Neural cell (in vitro differentiated cells): ENCODE data around the gene MAML3. TPM values are rescaled to one million over a fixed set of nuclear protein-coding genes. Genes with fewer than 3 reads are reported as not detected.

Source experiments
- H2AFZ ChIP-seq: fragments of 200-600, 300-800 bp; sonication (generic), shearing (Covaris generic); 2 replicates; pipeline ENCODE4 v1.6.0; 2014; ENCODE audit warnings: low read depth, mild to moderate bottlenecking, antibody characterized with exemption, low read length, moderate library complexity
- H3F3A ChIP-seq: fragments of 200-600 bp; shearing (Covaris generic); 2 replicates; pipeline ENCODE4 v1.6.1; 2016; ENCODE audit warnings: mild to moderate bottlenecking, moderate library complexity, mixed read lengths, antibody characterized with exemption, low read length; ENCODE audit not compliant: insufficient read depth, poor library complexity, severe bottlenecking
- H3K27ac ChIP-seq: fragments of 200-600, 300-800 bp; sonication (generic), shearing (Covaris generic); 2 replicates; pipeline ENCODE4 v1.5.1; 2014; ENCODE audit warnings: mild to moderate bottlenecking, low read length, moderate library complexity
- H3K27me3 ChIP-seq: fragments of 300-800, 200-600 bp; sonication (generic), shearing (Covaris generic); 2 replicates; pipeline ENCODE4 v1.6.0; 2014; ENCODE audit warnings: mild to moderate bottlenecking, low read depth, low read length, moderate library complexity; ENCODE audit not compliant: insufficient read depth
- H3K36me3 ChIP-seq: fragments of 300-800, 200-600 bp; sonication (generic), shearing (Covaris generic); 2 replicates; pipeline ENCODE4 v1.5.1; 2014; ENCODE audit warnings: mild to moderate bottlenecking, antibody characterized with exemption, low read length, moderate library complexity; ENCODE audit not compliant: insufficient read depth
- H3K4me2 ChIP-seq: fragments of 300-800, 200-600 bp; sonication (generic), shearing (Covaris generic); 2 replicates; pipeline ENCODE4 v1.6.0; 2014; ENCODE audit warnings: mild to moderate bottlenecking, low read length
- H3K4me3 ChIP-seq: fragments of 300-800, 200-600 bp; sonication (generic), shearing (Covaris generic); 2 replicates; pipeline ENCODE4 v1.5.1; 2014; ENCODE audit warnings: mild to moderate bottlenecking, low read length, moderate library complexity
- H3K79me2 ChIP-seq: fragments of 200-600 bp; shearing (Covaris generic); replicated peaks from 2 replicates; pipeline ENCODE4 v1.6.0; 2014; ENCODE audit warnings: mild to moderate bottlenecking, low read length, moderate library complexity; ENCODE audit not compliant: insufficient read depth
- H3K9ac ChIP-seq: fragments of 300-800, 200-600 bp; sonication (generic), shearing (Covaris generic); 2 replicates; pipeline ENCODE4 v1.6.1; 2016; ENCODE audit warnings: mild to moderate bottlenecking, low read length, mixed read lengths
- H3K9me2 ChIP-seq: fragments of 200-600 bp; shearing (Covaris generic); 2 replicates; pipeline ENCODE4 v1.6.1; 2016; ENCODE audit warnings: mild to moderate bottlenecking, low read length, mixed read lengths; ENCODE audit not compliant: insufficient read depth
- H3K9me3 ChIP-seq: fragments of 200-600, 300-800 bp; sonication (generic), shearing (Covaris generic); 2 replicates; pipeline ENCODE4 v1.6.1; 2016; ENCODE audit warnings: mild to moderate bottlenecking, mixed run types, low read length, moderate library complexity, mixed read lengths
- H4K20me1 ChIP-seq: fragments of 200-600 bp; shearing (Covaris generic); 2 replicates; pipeline ENCODE4 v1.6.1; 2016; ENCODE audit warnings: mild to moderate bottlenecking, mixed run types; ENCODE audit not compliant: insufficient read depth
- EP300 ChIP-seq: fragments of 450-650 bp; conservative IDR thresholded peaks from 2 replicates; pipeline ENCODE4 v1.6.1; 2014; ENCODE audit warnings: antibody characterized with exemption, mild to moderate bottlenecking, moderate library complexity; ENCODE audit not compliant: poor library complexity, severe bottlenecking
- EZH2 ChIP-seq: fragments of 200-600, 300-800 bp; shearing (Covaris generic), sonication (generic); IDR thresholded peaks from 2 replicates; pipeline ENCODE4 v1.6.1; 2014; ENCODE audit warnings: antibody characterized with exemption, low read length, borderline replicate concordance, mild to moderate bottlenecking; ENCODE audit not compliant: insufficient read depth, poor library complexity, severe bottlenecking
- MXI1 ChIP-seq: fragments of 450-650 bp; conservative IDR thresholded peaks from 2 replicates; pipeline ENCODE4 v1.6.1; 2014; ENCODE audit warnings: antibody characterized with exemption, mild to moderate bottlenecking; ENCODE audit not compliant: poor library complexity, severe bottlenecking
- POLR2AphosphoS5 ChIP-seq: IDR thresholded peaks from 2 replicates; pipeline ENCODE4 v1.6.1; 2012
- RAD21 ChIP-seq: fragments of 450-650 bp; conservative IDR thresholded peaks from 2 replicates; pipeline ENCODE4 v1.6.1; 2014; ENCODE audit warnings: antibody characterized with exemption, mild to moderate bottlenecking, moderate library complexity
- SMC3 ChIP-seq: fragments of 450-650 bp; conservative IDR thresholded peaks from 2 replicates; pipeline ENCODE4 v1.6.1; 2014; ENCODE audit warnings: antibody characterized with exemption, mild to moderate bottlenecking, moderate library complexity; ENCODE audit not compliant: poor library complexity
- TAF1 ChIP-seq: IDR thresholded peaks from 2 replicates; pipeline ENCODE4 v1.6.1; 2012; ENCODE audit warnings: low read depth
- polyA plus RNA-seq: library from polyadenylated mRNA; depleted of rRNA; stranded (reverse); fragments of >200 nt; gene quantifications from 2 replicates; pipeline ENCODE4 v1.2.3, GENCODE V29; 2014
- TF ChIP-seq, protein P1 (sequence below): fragments of 450-650 bp; IDR thresholded peaks from 2 replicates; pipeline ENCODE4 v1.5.1; 2014; ENCODE audit warnings: antibody characterized with exemption, mild to moderate bottlenecking, moderate library complexity; ENCODE audit not compliant: poor library complexity, severe bottlenecking
- TF ChIP-seq, protein P2 (sequence below): IDR thresholded peaks from 2 replicates; pipeline ENCODE4 v1.6.1; 2012; ENCODE audit warnings: borderline replicate concordance

MAML3 gene
- polyA plus RNA-seq, 1 donor from 2014 or later: 10.2 TPM

GRCh38 chr4:139900964-139901376 lies 253.0 kb downstream of the MAML3 start:
- Histone ChIP-seq H3K9me3 (no peaks in the 10 kb centered on the region), H3K9me2 (no peaks in the 10 kb centered on the region), H3K27ac (peak overlapping the region; percentile 63), H3K9ac (peak overlapping the region; percentile 50), H3K36me3 (peaks cover 3% of the 10 kb centered on the region), H3K4me2 (no peak overlapping the region), H4K20me1 (no peaks in the 10 kb centered on the region), H3K27me3 (no peaks in the 10 kb centered on the region), H3K79me2 (no peaks in the 10 kb centered on the region), H3K4me3 (no peak overlapping the region), H2AFZ (no peak overlapping the region), H3F3A (no peaks in the 10 kb centered on the region)
- TF ChIP-seq EZH2: no peak
- TF ChIP-seq POLR2AphosphoS5: no peak
- TF ChIP-seq MXI1: no peak
- no peak for TF ChIP-seq EP300
- no peak for TF ChIP-seq TAF1
- TF ChIP-seq, protein P1, sequence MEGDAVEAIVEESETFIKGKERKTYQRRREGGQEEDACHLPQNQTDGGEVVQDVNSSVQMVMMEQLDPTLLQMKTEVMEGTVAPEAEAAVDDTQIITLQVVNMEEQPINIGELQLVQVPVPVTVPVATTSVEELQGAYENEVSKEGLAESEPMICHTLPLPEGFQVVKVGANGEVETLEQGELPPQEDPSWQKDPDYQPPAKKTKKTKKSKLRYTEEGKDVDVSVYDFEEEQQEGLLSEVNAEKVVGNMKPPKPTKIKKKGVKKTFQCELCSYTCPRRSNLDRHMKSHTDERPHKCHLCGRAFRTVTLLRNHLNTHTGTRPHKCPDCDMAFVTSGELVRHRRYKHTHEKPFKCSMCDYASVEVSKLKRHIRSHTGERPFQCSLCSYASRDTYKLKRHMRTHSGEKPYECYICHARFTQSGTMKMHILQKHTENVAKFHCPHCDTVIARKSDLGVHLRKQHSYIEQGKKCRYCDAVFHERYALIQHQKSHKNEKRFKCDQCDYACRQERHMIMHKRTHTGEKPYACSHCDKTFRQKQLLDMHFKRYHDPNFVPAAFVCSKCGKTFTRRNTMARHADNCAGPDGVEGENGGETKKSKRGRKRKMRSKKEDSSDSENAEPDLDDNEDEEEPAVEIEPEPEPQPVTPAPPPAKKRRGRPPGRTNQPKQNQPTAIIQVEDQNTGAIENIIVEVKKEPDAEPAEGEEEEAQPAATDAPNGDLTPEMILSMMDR: no peak
- no peak for TF ChIP-seq RAD21
- TF ChIP-seq SMC3: no peak

DNA sequence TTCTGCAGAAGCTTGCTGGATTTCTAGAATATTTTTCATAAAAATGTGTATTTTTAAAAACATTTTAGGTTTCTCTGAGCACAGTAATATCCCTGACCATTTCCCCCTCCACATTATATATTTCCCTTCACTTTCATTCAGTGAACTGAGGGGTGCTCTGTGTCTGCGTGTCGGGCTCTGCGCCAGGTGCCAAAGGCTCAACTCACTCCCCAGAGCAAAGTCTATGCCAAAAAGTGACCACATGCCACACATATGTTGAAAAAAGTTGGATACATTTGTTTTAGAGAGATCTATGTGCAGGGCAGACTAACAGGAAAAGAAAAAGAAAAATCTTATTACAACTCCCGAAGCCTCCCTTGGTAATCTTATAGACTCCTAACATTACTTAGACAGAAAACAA lies 254.6 kb downstream of the MAML3 start:
- TF ChIP-seq, protein P2, sequence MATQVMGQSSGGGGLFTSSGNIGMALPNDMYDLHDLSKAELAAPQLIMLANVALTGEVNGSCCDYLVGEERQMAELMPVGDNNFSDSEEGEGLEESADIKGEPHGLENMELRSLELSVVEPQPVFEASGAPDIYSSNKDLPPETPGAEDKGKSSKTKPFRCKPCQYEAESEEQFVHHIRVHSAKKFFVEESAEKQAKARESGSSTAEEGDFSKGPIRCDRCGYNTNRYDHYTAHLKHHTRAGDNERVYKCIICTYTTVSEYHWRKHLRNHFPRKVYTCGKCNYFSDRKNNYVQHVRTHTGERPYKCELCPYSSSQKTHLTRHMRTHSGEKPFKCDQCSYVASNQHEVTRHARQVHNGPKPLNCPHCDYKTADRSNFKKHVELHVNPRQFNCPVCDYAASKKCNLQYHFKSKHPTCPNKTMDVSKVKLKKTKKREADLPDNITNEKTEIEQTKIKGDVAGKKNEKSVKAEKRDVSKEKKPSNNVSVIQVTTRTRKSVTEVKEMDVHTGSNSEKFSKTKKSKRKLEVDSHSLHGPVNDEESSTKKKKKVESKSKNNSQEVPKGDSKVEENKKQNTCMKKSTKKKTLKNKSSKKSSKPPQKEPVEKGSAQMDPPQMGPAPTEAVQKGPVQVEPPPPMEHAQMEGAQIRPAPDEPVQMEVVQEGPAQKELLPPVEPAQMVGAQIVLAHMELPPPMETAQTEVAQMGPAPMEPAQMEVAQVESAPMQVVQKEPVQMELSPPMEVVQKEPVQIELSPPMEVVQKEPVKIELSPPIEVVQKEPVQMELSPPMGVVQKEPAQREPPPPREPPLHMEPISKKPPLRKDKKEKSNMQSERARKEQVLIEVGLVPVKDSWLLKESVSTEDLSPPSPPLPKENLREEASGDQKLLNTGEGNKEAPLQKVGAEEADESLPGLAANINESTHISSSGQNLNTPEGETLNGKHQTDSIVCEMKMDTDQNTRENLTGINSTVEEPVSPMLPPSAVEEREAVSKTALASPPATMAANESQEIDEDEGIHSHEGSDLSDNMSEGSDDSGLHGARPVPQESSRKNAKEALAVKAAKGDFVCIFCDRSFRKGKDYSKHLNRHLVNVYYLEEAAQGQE: no peak
- TF ChIP-seq, protein P1: no peak
- TF ChIP-seq MXI1 (no peak), RAD21 (no peak), TAF1 (no peak), EP300 (no peak), EZH2 (no peak), POLR2AphosphoS5 (no peak), SMC3 (no peak)
- Histone ChIP-seq H3K4me3 (no peak overlapping the region), H2AFZ (no peak overlapping the region), H3F3A (peaks cover 5% of the 10 kb centered on the region), H3K27ac (no peak overlapping the region), H3K9me2 (no peaks in the 10 kb centered on the region), H3K79me2 (no peaks in the 10 kb centered on the region), H3K9me3 (no peaks in the 10 kb centered on the region), H4K20me1 (no peaks in the 10 kb centered on the region), H3K9ac (no peak overlapping the region), H3K27me3 (no peaks in the 10 kb centered on the region), H3K36me3 (no peaks in the 10 kb centered on the region), H3K4me2 (no peak overlapping the region)
